HG02571 (cell line): ENCODE data around the gene GCLC.
"Not testable (repeated sequence)": the region's sequence is repeated elsewhere in the genome, so short reads cannot be mapped to it uniquely, and the experiment has no call there.

ENCODE experiments used
- ATAC-seq: cut with Tn5 transposase; IDR thresholded peaks from one replicate; pipeline ENCODE4 v1.9.1; 2021; ENCODE audit warnings: mild to moderate bottlenecking, moderate library complexity; ENCODE audit not compliant: unreplicated experiment

Gene GCLC

GRCh38 chr6:53495506-53496499 is 49.1 kb downstream of the GCLC start:
- no peak for ATAC-seq

GRCh38 chr6:53494076-53494475 is 50.8 kb downstream of the GCLC start:
- no peak for ATAC-seq

- ATAC-seq = no peak
Observed at GRCh38 chr6:53493635-53494025, 51.3 kb downstream of the GCLC start.

DNA sequence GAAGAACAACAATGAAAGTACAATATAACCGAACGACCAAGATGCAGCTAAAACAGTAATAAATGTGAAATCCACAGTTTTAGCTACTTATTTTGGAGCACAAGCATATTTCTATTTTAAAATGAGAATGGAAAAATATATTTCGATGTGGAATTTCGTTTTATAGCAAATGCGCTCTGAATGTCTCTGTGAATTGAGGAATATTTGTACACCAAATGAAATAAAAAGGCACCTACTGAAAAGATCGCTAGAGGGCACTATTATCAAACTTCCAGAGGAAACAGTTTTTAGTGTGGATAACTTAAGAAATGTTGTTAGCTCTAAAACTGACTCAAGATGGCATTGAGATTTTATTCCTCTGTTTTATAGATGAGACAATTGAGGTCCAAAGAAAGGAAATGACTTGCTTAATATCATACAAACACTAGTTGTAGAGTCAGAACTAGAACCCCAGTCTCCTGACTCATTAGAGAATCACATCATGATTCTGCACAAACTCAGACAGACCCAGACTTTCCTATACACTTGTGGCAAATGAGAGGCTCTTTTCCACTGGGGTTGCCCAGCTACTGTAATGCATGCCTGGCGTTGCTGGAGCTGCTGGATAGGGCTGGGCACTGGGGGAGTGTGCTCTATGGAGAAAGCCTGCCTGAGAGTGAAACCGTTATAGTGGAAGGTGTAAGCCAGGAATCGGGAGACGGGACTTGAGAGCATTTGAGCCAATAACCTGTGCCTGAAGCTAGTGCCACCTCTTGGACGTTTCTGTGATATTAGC is 51.9 kb downstream of the GCLC start:
- ATAC-seq = no peak

DNA sequence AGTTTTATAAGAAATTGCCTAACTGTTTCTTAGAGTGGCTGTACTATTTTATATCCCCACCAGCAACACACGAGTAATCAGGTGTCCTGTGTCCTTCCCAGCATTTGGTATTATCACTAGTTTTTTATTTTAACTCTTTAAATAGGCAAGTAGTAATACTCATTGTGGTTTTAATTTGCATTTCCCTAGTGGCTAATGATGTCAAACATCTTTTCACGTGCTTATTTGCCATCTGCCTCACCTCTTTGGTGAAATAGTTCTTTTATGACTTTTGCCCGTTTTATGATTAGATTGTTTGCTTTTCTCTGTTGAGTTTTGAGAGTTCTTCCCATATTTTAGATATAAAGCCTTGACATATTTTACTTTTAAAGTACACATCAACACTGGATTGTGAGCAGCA is 57.8 kb downstream of the GCLC start:
- ATAC-seq = no peak

DNA sequence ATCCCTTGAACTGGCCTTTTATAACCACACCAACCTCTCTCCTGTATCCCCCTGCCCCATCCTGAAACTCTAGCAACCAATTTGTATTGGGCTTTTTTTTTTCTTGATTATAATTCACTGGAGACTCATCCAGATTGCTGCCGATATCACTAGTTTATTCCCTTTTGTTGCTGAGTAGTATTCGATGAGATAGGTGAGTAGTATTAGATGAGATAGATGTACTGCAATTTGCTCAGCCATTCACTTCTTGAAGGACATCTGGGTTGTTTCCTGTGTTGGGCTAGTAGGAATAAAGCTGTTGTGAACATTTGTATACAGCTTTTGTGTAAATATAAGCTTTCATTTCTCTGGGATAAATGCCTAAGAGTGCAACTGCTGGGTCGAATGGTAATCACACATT is 58.2 kb downstream of the GCLC start:
- no peak for ATAC-seq

GRCh38 chr6:53484476-53485280 is 60.2 kb downstream of the GCLC start:
- ATAC-seq = no peak

DNA sequence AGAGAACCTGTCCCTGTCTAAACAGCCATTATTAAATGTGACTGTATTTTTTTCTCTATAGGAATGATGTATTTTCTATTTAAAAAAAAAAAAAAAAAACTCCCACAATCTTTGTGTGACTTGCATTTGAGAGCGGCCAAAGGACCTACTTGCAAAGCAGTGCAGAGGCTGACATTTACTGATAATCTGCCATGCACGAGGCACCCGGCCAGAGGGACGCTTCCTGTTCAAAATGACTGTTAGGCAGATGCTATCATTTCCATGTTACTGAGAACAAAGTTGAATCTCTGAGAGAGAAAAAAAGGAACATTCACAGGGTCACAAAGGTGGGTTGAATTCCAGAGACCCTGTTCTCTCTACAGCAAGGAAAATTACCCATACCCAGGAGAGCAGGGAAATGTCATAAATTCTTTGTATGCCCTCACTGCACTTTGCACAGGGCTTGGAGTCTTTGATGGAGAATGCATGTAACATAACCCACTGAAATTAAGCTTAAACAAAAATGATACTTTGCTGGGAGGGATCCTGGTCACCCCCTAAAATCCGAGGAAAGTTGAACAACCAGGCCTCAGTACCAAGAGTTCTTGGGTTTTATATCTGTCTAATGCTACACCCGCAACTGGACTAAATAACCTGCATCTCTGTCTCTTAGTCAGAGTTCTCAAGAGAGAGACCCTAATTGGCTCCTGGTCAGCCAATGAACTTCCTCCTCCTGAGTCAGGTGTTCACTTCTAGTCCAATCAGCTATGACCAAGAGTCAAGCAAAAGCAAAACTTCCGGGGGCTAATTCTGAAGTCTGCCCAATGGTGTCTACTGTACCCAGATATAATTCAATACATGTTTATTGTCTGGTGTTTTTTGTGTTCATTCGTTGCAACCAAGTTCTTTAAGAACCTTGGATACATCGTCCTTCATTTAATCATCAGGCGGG is 61.2 kb downstream of the GCLC start:
- no peak for ATAC-seq

GRCh38 chr6:53481323-53481722 is 63.6 kb downstream of the GCLC start:
- ATAC-seq = no peak

- ATAC-seq = not testable (repeated sequence)
Observed at GRCh38 chr6:53480774-53481173, 64.1 kb downstream of the GCLC start.

DNA sequence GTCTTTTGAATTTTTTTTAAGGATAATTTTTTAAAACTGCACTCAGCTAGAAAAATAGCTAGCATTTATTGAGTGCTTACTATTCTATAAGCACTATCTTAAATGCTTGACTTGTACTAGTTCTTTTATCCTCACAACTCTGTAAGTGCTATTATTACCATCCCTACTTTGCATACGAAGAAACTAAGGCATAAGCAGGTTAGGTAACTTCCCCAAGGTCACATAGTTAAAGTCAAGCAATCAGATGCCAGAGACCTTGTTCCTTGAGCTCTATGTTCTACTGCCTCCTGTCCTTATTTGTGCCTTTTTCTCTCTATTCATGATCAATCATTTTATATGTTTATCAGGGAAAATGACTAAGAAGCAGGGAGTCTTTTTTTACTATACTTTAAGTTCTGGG is 65.0 kb downstream of the GCLC start:
- ATAC-seq = no peak

GRCh38 chr6:53476964-53477363 is 67.9 kb downstream of the GCLC start:
- no peak for ATAC-seq

DNA sequence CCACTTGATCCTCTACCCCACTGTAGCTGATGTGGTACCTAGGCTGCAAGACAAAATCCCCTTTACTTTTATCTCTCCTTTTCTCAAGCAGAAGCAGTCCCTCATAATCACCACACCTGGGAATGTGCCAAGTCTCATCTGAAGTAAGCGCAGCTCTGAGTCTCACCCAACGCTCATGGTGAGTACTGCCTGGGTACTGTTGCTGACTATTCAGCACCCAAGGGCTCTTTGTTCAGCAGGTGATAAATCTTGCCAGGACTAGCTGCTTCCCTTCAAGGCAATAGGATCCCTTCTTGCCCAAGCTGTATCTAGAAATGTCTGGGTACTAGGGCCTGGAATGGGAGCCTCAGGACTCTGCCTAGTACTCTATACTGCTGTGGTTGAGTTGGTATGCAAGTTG is 70.9 kb downstream of the GCLC start:
- no peak for ATAC-seq

DNA sequence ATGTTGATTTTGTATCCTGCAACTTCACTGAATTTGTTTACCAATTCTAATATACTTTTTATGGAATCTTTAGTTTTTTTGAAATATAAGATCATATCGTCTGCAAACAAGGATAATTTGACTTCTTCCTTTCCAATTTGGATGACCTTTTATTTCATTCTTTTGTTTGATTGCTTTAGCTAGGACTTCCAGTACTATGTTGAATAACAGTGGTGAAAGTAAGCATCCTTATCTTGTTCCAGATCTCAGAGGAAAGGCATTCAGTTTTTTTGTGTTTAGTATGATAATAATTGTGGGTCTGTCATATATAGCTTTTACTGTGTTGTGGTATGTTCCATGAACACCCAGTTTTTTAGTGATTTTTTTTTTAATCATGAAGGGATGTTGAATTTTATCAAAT is 75.7 kb downstream of the GCLC start:
- no peak for ATAC-seq

- no peak for ATAC-seq
Observed at GRCh38 chr6:53466257-53466656, 78.6 kb downstream of the GCLC start.

GRCh38 chr6:53465732-53466131 is 79.2 kb downstream of the GCLC start:
- ATAC-seq = no peak

GRCh38 chr6:53464927-53465460 is 79.9 kb downstream of the GCLC start:
- no peak for ATAC-seq

GRCh38 chr6:53464483-53464882 is 80.4 kb downstream of the GCLC start:
- no peak for ATAC-seq

DNA sequence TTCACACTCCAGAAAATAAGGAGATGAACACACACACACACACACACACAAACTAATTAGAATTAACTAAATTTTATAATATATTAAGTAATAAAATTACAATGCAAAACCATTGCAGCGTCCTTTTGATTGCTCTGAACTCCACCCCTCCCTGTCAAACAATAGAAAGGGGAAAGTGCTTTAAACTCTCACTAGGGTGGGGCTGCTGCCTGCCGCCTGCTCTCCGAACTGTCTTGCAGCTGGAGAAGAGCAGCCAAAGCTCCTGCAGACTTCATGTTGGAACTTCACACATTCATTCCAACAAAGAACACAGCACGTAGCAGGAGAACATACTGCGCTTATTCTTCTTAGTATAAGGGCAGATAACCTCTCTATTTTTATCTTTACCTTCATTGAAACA is 83.2 kb downstream of the GCLC start:
- ATAC-seq = no peak
